ENCODE data around the gene EDEM3. TPM values are rescaled to one million over a fixed set of nuclear protein-coding genes. Genes with fewer than 3 reads are reported as not detected.

EDEM3 gene
- total RNA-seq, 3 donors from 2014 or later = 18.0 to 20.4 (median 19.1) TPM

GRCh38 chr1:184734980-184735379, 19.7 kb downstream of the EDEM3 start:
- DNase-seq (no peak), ATAC-seq (no peak)
- Mint-ChIP-seq H3K9me3 (no peaks in the 10 kb centered on the region), H3K27me3 (ENCODE audit: low read depth) (no peaks in the 10 kb centered on the region), H3K4me3 (no peak overlapping the region), H3K4me1 (ENCODE audit: low read depth) (peaks cover 11% of the 10 kb centered on the region), H3K36me3 (ENCODE audit: insufficient read depth) (peaks cover 27% of the 10 kb centered on the region)

GRCh38 chr1:184724843-184725242, 29.8 kb downstream of the EDEM3 start:
- H3K36me3 Mint-ChIP-seq (ENCODE audit: insufficient read depth) = peaks cover 36% of the 10 kb centered on the region
- H3K27me3 Mint-ChIP-seq (ENCODE audit: low read depth) = no peaks in the 10 kb centered on the region
- H3K4me3 Mint-ChIP-seq = no peak overlapping the region
- H3K4me1 Mint-ChIP-seq (ENCODE audit: low read depth) = peaks cover 3% of the 10 kb centered on the region
- DNase-seq (no peak), ATAC-seq (no peak)
- H3K9me3 Mint-ChIP-seq = no peaks in the 10 kb centered on the region

GRCh38 chr1:184716158-184716557, 38.5 kb downstream of the EDEM3 start:
- Mint-ChIP-seq H3K4me3 (no peak overlapping the region), H3K36me3 (ENCODE audit: insufficient read depth) (peaks cover 44% of the 10 kb centered on the region), H3K9me3 (no peaks in the 10 kb centered on the region), H3K4me1 (ENCODE audit: low read depth) (no peaks in the 10 kb centered on the region), H3K27me3 (ENCODE audit: low read depth) (no peaks in the 10 kb centered on the region)
- DNase-seq (no peak), ATAC-seq (no peak)

- DNase-seq = no peak
- H3K36me3 Mint-ChIP-seq (ENCODE audit: insufficient read depth) = peaks cover 48% of the 10 kb centered on the region
- no peaks in the 10 kb centered on the region for H3K27me3 Mint-ChIP-seq (ENCODE audit: low read depth)
- H3K4me3 Mint-ChIP-seq = no peak overlapping the region
- no peak for ATAC-seq
- H3K4me1 Mint-ChIP-seq (ENCODE audit: low read depth) = peaks cover 7% of the 10 kb centered on the region
- H3K9me3 Mint-ChIP-seq = no peaks in the 10 kb centered on the region
These were observed 45.2 kb downstream of the EDEM3 start for GRCh38 chr1:184709418-184709817.

- ATAC-seq (no peak), DNase-seq (no peak)
- Mint-ChIP-seq H3K36me3 (ENCODE audit: insufficient read depth) (peaks cover 40% of the 10 kb centered on the region), H3K9me3 (no peaks in the 10 kb centered on the region), H3K27me3 (ENCODE audit: low read depth) (no peaks in the 10 kb centered on the region), H3K4me3 (no peak overlapping the region), H3K4me1 (ENCODE audit: low read depth) (peaks cover 8% of the 10 kb centered on the region)
These were observed 46.5 kb downstream of the EDEM3 start for GRCh38 chr1:184708084-184708676.

- Mint-ChIP-seq H3K4me1 (ENCODE audit: low read depth) (peaks cover 10% of the 10 kb centered on the region), H3K27me3 (ENCODE audit: low read depth) (no peaks in the 10 kb centered on the region), H3K4me3 (no peak overlapping the region), H3K9me3 (no peaks in the 10 kb centered on the region), H3K36me3 (ENCODE audit: insufficient read depth) (peaks cover 50% of the 10 kb centered on the region)
- DNase-seq (no peak), ATAC-seq (no peak)
These were observed 49.4 kb downstream of the EDEM3 start for GRCh38 chr1:184705271-184705670.

GRCh38 chr1:184701816-184702215, 52.8 kb downstream of the EDEM3 start:
- peaks cover 47% of the 10 kb centered on the region for H3K36me3 Mint-ChIP-seq (ENCODE audit: insufficient read depth)
- H3K4me1 Mint-ChIP-seq (ENCODE audit: low read depth) = peaks cover 6% of the 10 kb centered on the region
- H3K9me3 Mint-ChIP-seq = no peaks in the 10 kb centered on the region
- ATAC-seq (no peak), DNase-seq (no peak)
- H3K27me3 Mint-ChIP-seq (ENCODE audit: low read depth) = no peaks in the 10 kb centered on the region
- no peak overlapping the region for H3K4me3 Mint-ChIP-seq

GRCh38 chr1:184698969-184699368, 55.7 kb downstream of the EDEM3 start:
- no peak for DNase-seq
- no peak for ATAC-seq
- H3K4me3 Mint-ChIP-seq = no peak overlapping the region
- H3K36me3 Mint-ChIP-seq (ENCODE audit: insufficient read depth) = peaks cover 56% of the 10 kb centered on the region
- H3K27me3 Mint-ChIP-seq (ENCODE audit: low read depth) = no peaks in the 10 kb centered on the region
- no peaks in the 10 kb centered on the region for H3K9me3 Mint-ChIP-seq
- H3K4me1 Mint-ChIP-seq (ENCODE audit: low read depth) = peaks cover 13% of the 10 kb centered on the region

GRCh38 chr1:184698016-184698415, 56.6 kb downstream of the EDEM3 start:
- H3K9me3 Mint-ChIP-seq = no peaks in the 10 kb centered on the region
- H3K36me3 Mint-ChIP-seq (ENCODE audit: insufficient read depth) = peaks cover 63% of the 10 kb centered on the region
- peaks cover 14% of the 10 kb centered on the region for H3K4me1 Mint-ChIP-seq (ENCODE audit: low read depth)
- no peaks in the 10 kb centered on the region for H3K27me3 Mint-ChIP-seq (ENCODE audit: low read depth)
- DNase-seq (no peak), ATAC-seq (no peak)
- no peak overlapping the region for H3K4me3 Mint-ChIP-seq

- no peak for ATAC-seq
- no peaks in the 10 kb centered on the region for H3K27me3 Mint-ChIP-seq (ENCODE audit: low read depth)
- H3K4me3 Mint-ChIP-seq = no peak overlapping the region
- DNase-seq = no peak
- H3K4me1 Mint-ChIP-seq (ENCODE audit: low read depth) = peaks cover 12% of the 10 kb centered on the region
- H3K36me3 Mint-ChIP-seq (ENCODE audit: insufficient read depth) = peaks cover 57% of the 10 kb centered on the region
- H3K9me3 Mint-ChIP-seq = no peaks in the 10 kb centered on the region
These were observed 58.3 kb downstream of the EDEM3 start for GRCh38 chr1:184696403-184696802.

GRCh38 chr1:184695023-184695422, 59.6 kb downstream of the EDEM3 start:
- no peaks in the 10 kb centered on the region for H3K9me3 Mint-ChIP-seq
- no peak for DNase-seq
- H3K36me3 Mint-ChIP-seq (ENCODE audit: insufficient read depth) = peaks cover 52% of the 10 kb centered on the region
- no peak overlapping the region for H3K4me3 Mint-ChIP-seq
- H3K27me3 Mint-ChIP-seq (ENCODE audit: low read depth) = no peaks in the 10 kb centered on the region
- peak in 1 of 2 donors; percentile 14 for ATAC-seq
- peaks cover 12% of the 10 kb centered on the region for H3K4me1 Mint-ChIP-seq (ENCODE audit: low read depth)

GRCh38 chr1:184693011-184693410, 61.6 kb downstream of the EDEM3 start:
- peaks cover 9% of the 10 kb centered on the region for H3K4me1 Mint-ChIP-seq (ENCODE audit: low read depth)
- ATAC-seq = no peak
- H3K4me3 Mint-ChIP-seq = no peak overlapping the region
- DNase-seq = no peak
- H3K27me3 Mint-ChIP-seq (ENCODE audit: low read depth) = no peaks in the 10 kb centered on the region
- no peaks in the 10 kb centered on the region for H3K9me3 Mint-ChIP-seq
- H3K36me3 Mint-ChIP-seq (ENCODE audit: insufficient read depth) = peaks cover 39% of the 10 kb centered on the region

- peaks cover 38% of the 10 kb centered on the region for H3K36me3 Mint-ChIP-seq (ENCODE audit: insufficient read depth)
- ATAC-seq (no peak), DNase-seq (no peak)
- H3K27me3 Mint-ChIP-seq (ENCODE audit: low read depth) = no peaks in the 10 kb centered on the region
- no peaks in the 10 kb centered on the region for H3K9me3 Mint-ChIP-seq
- no peak overlapping the region for H3K4me3 Mint-ChIP-seq
- H3K4me1 Mint-ChIP-seq (ENCODE audit: low read depth) = peaks cover 9% of the 10 kb centered on the region
These were observed 62.8 kb downstream of the EDEM3 start for GRCh38 chr1:184691719-184692324.

GRCh38 chr1:184686540-184686939, 68.1 kb downstream of the EDEM3 start:
- Mint-ChIP-seq H3K4me1 (ENCODE audit: low read depth) (no peaks in the 10 kb centered on the region), H3K4me3 (no peak overlapping the region), H3K27me3 (ENCODE audit: low read depth) (no peaks in the 10 kb centered on the region), H3K36me3 (ENCODE audit: insufficient read depth) (peaks cover 2% of the 10 kb centered on the region), H3K9me3 (peaks cover 1% of the 10 kb centered on the region)
- ATAC-seq (no peak), DNase-seq (no peak)

- no peak for ATAC-seq
- Mint-ChIP-seq H3K27me3 (ENCODE audit: low read depth) (no peaks in the 10 kb centered on the region), H3K9me3 (peaks cover 14% of the 10 kb centered on the region), H3K4me3 (no peak overlapping the region), H3K4me1 (ENCODE audit: low read depth) (no peaks in the 10 kb centered on the region), H3K36me3 (ENCODE audit: insufficient read depth) (no peaks in the 10 kb centered on the region)
- DNase-seq = no peak
These were observed 69.5 kb downstream of the EDEM3 start for GRCh38 chr1:184685116-184685515.

All from activated T-cell treated with anti-CD3 and anti-CD28 coated beads, Interleukin-2, amount 50 U/mL, for 4 hours (primary cell).